ENCODE results near the gene FXYD2. TPM values are rescaled to one million over a fixed set of nuclear protein-coding genes. Genes with fewer than 3 reads are reported as not detected.

FXYD2 gene
- under 1 TPM in 2 of 3 donors, not detected in 1; 0.75 to 0.78 TPM for total RNA-seq
- 6.6 TPM for total RNA-seq (2013)

DNA sequence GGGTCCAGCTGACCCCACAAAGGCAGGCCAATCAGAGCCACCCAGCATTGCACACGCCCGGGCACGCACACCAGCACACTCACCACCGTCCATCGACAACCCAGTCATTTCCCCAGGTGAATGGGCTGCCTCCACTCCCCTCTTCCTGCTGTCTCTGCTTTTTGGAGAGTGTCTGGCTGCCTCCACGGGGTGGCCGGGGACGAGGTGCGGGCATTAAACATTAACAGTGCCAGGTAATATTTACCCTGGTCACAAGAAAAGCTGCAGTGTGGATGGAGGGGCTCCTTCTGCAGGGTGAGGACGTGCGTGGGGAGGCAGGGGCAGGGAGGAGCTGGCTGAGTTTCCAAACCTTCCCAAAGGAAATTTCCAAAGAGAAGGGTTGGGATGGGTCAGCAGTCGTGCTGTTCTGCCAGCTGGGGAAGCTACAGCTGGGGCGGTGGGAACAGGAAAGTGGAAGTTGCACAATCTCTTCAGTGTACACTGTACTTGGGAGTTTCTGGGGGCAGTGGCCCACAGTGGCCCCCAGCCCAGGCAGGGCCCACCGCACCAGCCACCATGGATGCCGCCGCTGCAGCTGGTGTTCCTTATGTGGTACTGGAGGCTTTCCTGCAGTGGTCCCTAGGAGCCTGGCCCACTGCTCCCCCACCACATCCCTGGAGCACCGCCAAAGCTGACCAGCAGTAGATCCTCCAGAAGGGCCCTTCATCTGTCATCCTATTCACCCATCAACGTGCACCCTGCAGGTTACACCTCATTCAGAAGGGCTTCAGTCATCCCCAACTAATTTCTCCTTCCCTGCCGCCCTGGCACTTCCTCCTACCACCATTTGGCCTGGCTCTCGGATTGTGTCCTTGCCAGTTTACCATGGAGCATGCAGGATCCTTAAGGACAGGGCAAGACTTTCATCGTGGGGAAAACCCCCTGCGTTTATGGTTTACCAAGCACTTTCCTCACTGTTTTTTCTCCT, at the start of gene FXYD2:
Gene FXYD2, minus strand, starts transcription at position 174 of the 967 bp plus-strand sequence. Its CDS starts 66 bp downstream, at position 108.
- Histone ChIP-seq H3K4me1 (ENCODE audit: control insufficient read depth, insufficient read depth, low read length) (peaks cover 66% of the 10 kb centered on the region), H3K36me3 (ENCODE audit: control insufficient read depth, insufficient read depth, low read length) (no peaks in the 10 kb centered on the region), H3K4me3 (ENCODE audit: low read length) (no peak within 1 kb of the TSS), H3K27me3 (ENCODE audit: control insufficient read depth, insufficient read depth, low read length) (peaks cover 2% of the 10 kb centered on the region), H3K9me3 (ENCODE audit: control insufficient read depth, insufficient read depth, low read length) (no peaks in the 10 kb centered on the region), H3K27ac (ENCODE audit: low read length) (peak within 1 kb of the TSS; percentile 32)
- DNase-seq: peak in 1 of 2 donors; percentile 10
- Mint-ChIP-seq H3K27me3 (ENCODE audit: low read depth in 2 of 2) (peaks cover 5 to 12% of the 10 kb centered on the region in 2 donors), H3K27ac (peak within 1 kb of the TSS in 1 of 2 donors; percentile 62), H3K9me3 (no peaks in the 10 kb centered on the region), H3K4me1 (peaks cover 10 to 33% of the 10 kb centered on the region in 2 donors), H3K36me3 (no peaks in the 10 kb centered on the region), H3K4me3 (no peak within 1 kb of the TSS)
- no peak for ATAC-seq
- TF ChIP-seq, protein P1, sequence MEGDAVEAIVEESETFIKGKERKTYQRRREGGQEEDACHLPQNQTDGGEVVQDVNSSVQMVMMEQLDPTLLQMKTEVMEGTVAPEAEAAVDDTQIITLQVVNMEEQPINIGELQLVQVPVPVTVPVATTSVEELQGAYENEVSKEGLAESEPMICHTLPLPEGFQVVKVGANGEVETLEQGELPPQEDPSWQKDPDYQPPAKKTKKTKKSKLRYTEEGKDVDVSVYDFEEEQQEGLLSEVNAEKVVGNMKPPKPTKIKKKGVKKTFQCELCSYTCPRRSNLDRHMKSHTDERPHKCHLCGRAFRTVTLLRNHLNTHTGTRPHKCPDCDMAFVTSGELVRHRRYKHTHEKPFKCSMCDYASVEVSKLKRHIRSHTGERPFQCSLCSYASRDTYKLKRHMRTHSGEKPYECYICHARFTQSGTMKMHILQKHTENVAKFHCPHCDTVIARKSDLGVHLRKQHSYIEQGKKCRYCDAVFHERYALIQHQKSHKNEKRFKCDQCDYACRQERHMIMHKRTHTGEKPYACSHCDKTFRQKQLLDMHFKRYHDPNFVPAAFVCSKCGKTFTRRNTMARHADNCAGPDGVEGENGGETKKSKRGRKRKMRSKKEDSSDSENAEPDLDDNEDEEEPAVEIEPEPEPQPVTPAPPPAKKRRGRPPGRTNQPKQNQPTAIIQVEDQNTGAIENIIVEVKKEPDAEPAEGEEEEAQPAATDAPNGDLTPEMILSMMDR (IDR thresholded peaks at IDR 0.05): no peak
- WGBS (ENCODE audit: insufficient coverage): 71% methylated on average over 22 of the region's 22 CpGs
- intact Hi-C loops (cut with micrococcal nuclease): no loop called here

DNA sequence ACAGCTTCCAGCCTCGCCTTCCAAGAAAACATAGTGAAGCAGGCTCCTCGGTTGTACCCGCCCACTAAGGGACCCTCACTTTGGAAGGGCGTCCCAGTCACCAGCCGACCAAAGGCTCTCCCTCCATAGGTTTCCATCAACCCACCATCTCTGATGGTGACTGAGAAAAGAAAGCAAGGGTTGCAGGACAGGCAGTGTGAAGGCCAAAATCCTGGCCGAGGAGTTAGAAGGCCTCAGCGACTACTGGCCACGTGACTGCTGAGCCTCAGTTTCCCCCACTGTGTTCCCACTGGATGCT, 49.2 kb upstream of the FXYD2 start:
- intact Hi-C loops (cut with micrococcal nuclease): no loop called here
- no peaks in the 10 kb centered on the region for H3K36me3 Mint-ChIP-seq
- Histone ChIP-seq H3K27ac (ENCODE audit: low read length) (no peak overlapping the region), H3K36me3 (ENCODE audit: control insufficient read depth, insufficient read depth, low read length) (no peaks in the 10 kb centered on the region), H3K27me3 (ENCODE audit: control insufficient read depth, insufficient read depth, low read length) (peaks cover 35% of the 10 kb centered on the region), H3K4me3 (ENCODE audit: low read length) (no peak overlapping the region), H3K9me3 (ENCODE audit: control insufficient read depth, insufficient read depth, low read length) (no peaks in the 10 kb centered on the region), H3K4me1 (ENCODE audit: control insufficient read depth, insufficient read depth, low read length) (peaks cover 40% of the 10 kb centered on the region)
- peaks cover 51 to 64% of the 10 kb centered on the region in 2 donors for H3K27me3 Mint-ChIP-seq (ENCODE audit: low read depth in 2 of 2)
- no peaks in the 10 kb centered on the region for H3K9me3 Mint-ChIP-seq
- WGBS (ENCODE audit: insufficient coverage): 79% methylated on average over 8 of the region's 8 CpGs
- TF ChIP-seq, protein P1 (IDR thresholded peaks at IDR 0.05): no peak
- H3K4me3 Mint-ChIP-seq: no peak overlapping the region
- DNase-seq (no peak), ATAC-seq (no peak)
- peaks cover 15 to 36% of the 10 kb centered on the region in 2 donors for H3K4me1 Mint-ChIP-seq
- H3K27ac Mint-ChIP-seq: no peak overlapping the region

DNA sequence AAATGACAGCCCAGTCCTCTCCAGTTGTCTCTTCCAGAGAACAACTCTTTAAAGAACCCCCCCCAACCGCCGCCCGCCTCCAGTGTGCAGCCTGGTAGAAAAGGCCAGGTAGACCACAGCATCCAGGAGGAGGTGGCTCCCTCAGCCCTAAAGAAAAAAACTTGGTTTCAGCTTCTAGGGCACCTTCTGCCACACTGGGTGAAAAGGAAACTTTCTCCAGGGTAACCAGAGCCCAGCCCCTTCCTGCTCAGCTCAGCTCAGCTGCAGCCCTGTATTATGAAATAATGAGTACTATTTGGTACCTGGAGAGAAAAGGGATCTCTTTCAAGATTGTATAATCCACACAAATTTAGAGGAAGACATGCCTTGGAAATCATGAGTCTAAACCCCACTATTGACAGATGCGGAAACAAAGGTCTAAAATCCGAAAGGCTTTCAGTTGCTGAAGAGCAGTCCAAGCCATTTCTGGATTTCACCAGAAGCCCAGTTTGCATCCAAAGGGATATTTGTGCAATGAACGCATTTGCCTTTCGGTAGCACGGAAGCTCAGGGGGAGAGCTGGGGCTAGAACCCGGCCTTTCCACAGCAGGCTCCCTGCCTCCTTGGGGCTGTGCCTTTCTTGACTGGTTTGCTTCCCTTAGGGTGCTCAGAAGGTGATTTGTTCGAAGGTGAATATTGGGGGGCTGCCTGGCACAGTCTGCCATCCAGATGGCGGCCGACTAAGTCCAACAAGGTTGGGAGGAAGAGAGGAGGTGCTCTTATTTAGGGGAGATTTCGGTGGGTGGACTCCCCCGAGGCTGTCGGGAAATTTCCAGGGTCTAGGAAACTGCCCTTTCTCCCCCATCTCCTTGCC, 48.7 kb upstream of the FXYD2 start:
- Histone ChIP-seq H3K27ac (ENCODE audit: low read length) (no peak overlapping the region), H3K4me3 (ENCODE audit: low read length) (no peak overlapping the region), H3K27me3 (ENCODE audit: control insufficient read depth, insufficient read depth, low read length) (peaks cover 35% of the 10 kb centered on the region), H3K9me3 (ENCODE audit: control insufficient read depth, insufficient read depth, low read length) (no peaks in the 10 kb centered on the region), H3K4me1 (ENCODE audit: control insufficient read depth, insufficient read depth, low read length) (peaks cover 40% of the 10 kb centered on the region), H3K36me3 (ENCODE audit: control insufficient read depth, insufficient read depth, low read length) (no peaks in the 10 kb centered on the region)
- H3K4me3 Mint-ChIP-seq: no peak overlapping the region
- no peaks in the 10 kb centered on the region for H3K9me3 Mint-ChIP-seq
- no peaks in the 10 kb centered on the region for H3K36me3 Mint-ChIP-seq
- WGBS (ENCODE audit: insufficient coverage): 81% methylated on average over 14 of the region's 15 CpGs
- TF ChIP-seq, protein P1 (IDR thresholded peaks at IDR 0.05): no peak
- intact Hi-C loops (cut with micrococcal nuclease): no loop called here
- peaks cover 46 to 63% of the 10 kb centered on the region in 2 donors for H3K27me3 Mint-ChIP-seq (ENCODE audit: low read depth in 2 of 2)
- peaks cover 15 to 36% of the 10 kb centered on the region in 2 donors for H3K4me1 Mint-ChIP-seq
- no peak for ATAC-seq
- no peak for DNase-seq
- no peak overlapping the region for H3K27ac Mint-ChIP-seq

All from natural killer cell (primary cell).